K562 (cell line): ENCODE data around the gene APC. TPM values are rescaled to one million over a fixed set of nuclear protein-coding genes. Genes with fewer than 3 reads are reported as not detected.

Source experiments
- ATAC-seq: fragments of 200-7000 bp; cut with Tn5 transposase; 3 replicates; pipeline ENCODE4 v1.9.1; 2020; ENCODE audit warnings: moderate library complexity
- BruUV-seq: library from RNA; stranded (reverse); fragments of 400-500 nt; replicated peaks from 2 replicates; lab custom pipeline; 2021; lab: Mats Ljungman, UMichigan
- CTCF ChIA-PET: fragments of 300-600 bp; formaldehyde crosslinking; extraction: SDS; loops from one replicate; lab custom pipeline; 2021; ENCODE audit warnings: low intra/inter-chr PET ratio; lab: Yijun Ruan, JAX
- POLR2A ChIA-PET: fragments of 300-600, 350-650 bp; sonication (Branson Sonifier 250); formaldehyde crosslinking; extraction: SDS; loops from one replicate; lab custom pipeline; 2021; ENCODE audit warnings: antibody characterized with exemption, inconsistent platforms; lab: Yijun Ruan, JAX
- DNase-seq, 4 experiments: peaks; one replicate each; pipeline versions ENCODE4 v3.0.0 to v3.0.0-alpha.2; 2011 to 2018; ENCODE audit warnings: low spot score in 3 of 4, mixed read lengths in 3 of 4; ENCODE audit errors: extremely low read depth in 1 of 4
- FAIRE-seq: peaks from 2 replicates; lab custom pipeline; 2011; peaks lifted over from hg19 to GRCh38; lab: Jason Lieb, UNC
- H2AFZ ChIP-seq: 2 replicates; pipeline ENCODE4 v1.6.0; 2011; ENCODE audit warnings: low read depth, low read length, control low read depth, inconsistent platforms
- H3K27ac ChIP-seq: fragments of 200-600 bp; 3 replicates; pipeline ENCODE4 v1.8.0; 2011; ENCODE audit warnings: low read depth, mild to moderate bottlenecking, control low read depth, inconsistent platforms, low read length, moderate library complexity, mixed read lengths; ENCODE audit errors: extremely low read depth
- H3K27me3 ChIP-seq, 2 experiments: fragments of 300-600 bp in 1 of 2; 2 replicates in 1 of 2; 3 replicates in 1 of 2; pipeline versions ENCODE4 v1.6.0 to v1.8.0; 2011; ENCODE audit warnings: inconsistent platforms in 2 of 2, low read length in 2 of 2, mild to moderate bottlenecking in 1 of 2, mixed read lengths in 1 of 2, moderate library complexity in 1 of 2; ENCODE audit not compliant: control insufficient read depth in 2 of 2, insufficient read depth in 2 of 2
- H3K36me3 ChIP-seq: fragments of 300-600 bp; 3 replicates; pipeline ENCODE4 v1.8.0; 2011; ENCODE audit warnings: mild to moderate bottlenecking, low read length, inconsistent platforms; ENCODE audit not compliant: control insufficient read depth, insufficient read depth
- H3K4me1 ChIP-seq, 2 experiments: fragments of 200-600 bp in 1 of 2; replicated peaks in 1 of 2; 2 replicates in 1 of 2; 3 replicates in 1 of 2; pipeline versions ENCODE4 v1.5.1 to v1.8.0; 2011; ENCODE audit warnings: inconsistent platforms in 2 of 2, low read length in 2 of 2, mild to moderate bottlenecking in 1 of 2, mixed read lengths in 1 of 2, moderate library complexity in 1 of 2; ENCODE audit not compliant: control insufficient read depth in 2 of 2, insufficient read depth in 2 of 2
- H3K4me2 ChIP-seq: 2 replicates; pipeline ENCODE4 v1.6.1; 2011; ENCODE audit warnings: low read length, control low read depth, inconsistent platforms, mixed read lengths; ENCODE audit not compliant: insufficient read depth
- H3K4me3 ChIP-seq: fragments of 200-600 bp; sonication (generic), shearing (Covaris generic); 2 replicates; pipeline ENCODE4 v1.5.1; 2016; ENCODE audit warnings: control low read depth, inconsistent platforms
- H3K79me2 ChIP-seq: fragments of 200-600 bp; 3 replicates; pipeline ENCODE4 v1.8.0; 2011; ENCODE audit warnings: low read length, inconsistent platforms; ENCODE audit not compliant: control insufficient read depth, insufficient read depth
- H3K9ac ChIP-seq, 2 experiments: 2 replicates each; pipeline versions ENCODE4 v1.6.0 to v1.6.1; 2011; ENCODE audit warnings: low read depth in 2 of 2, low read length in 2 of 2, control low read depth in 1 of 2, inconsistent platforms in 1 of 2, mild to moderate bottlenecking in 1 of 2, mixed read lengths in 1 of 2; ENCODE audit not compliant: insufficient read depth in 1 of 2
- H3K9me1 ChIP-seq: one replicate; pipeline ENCODE4 v1.6.0; 2011; ENCODE audit warnings: inconsistent platforms, mild to moderate bottlenecking, low read length, moderate library complexity; ENCODE audit not compliant: control insufficient read depth, insufficient read depth
- H3K9me3 ChIP-seq: replicated peaks from 2 replicates; pipeline ENCODE4 v1.5.1; 2011; ENCODE audit warnings: low read depth, low read length, inconsistent platforms; ENCODE audit not compliant: control insufficient read depth, insufficient read depth
- H4K20me1 ChIP-seq: replicated peaks from 2 replicates; pipeline ENCODE4 v1.6.1; 2011; ENCODE audit warnings: low read length, inconsistent platforms, mixed read lengths; ENCODE audit not compliant: control insufficient read depth, insufficient read depth
- BACH1 ChIP-seq: fragments of 200-800 bp; sonication (Bioruptor generic); IDR thresholded peaks from 2 replicates; pipeline ENCODE4 v1.6.1; 2016; ENCODE audit warnings: missing genetic modification characterization, missing compliant biosample characterization
- CEBPB ChIP-seq: fragments of 450-650 bp; IDR thresholded peaks from 2 replicates; pipeline ENCODE4 v1.6.1; 2016; ENCODE audit warnings: missing genetic modification characterization, missing compliant biosample characterization
- ESRRA ChIP-seq: fragments of 450-650 bp; IDR thresholded peaks from 2 replicates; pipeline ENCODE4 v1.6.1; 2014; ENCODE audit warnings: low read depth, mild to moderate bottlenecking, moderate library complexity, borderline replicate concordance
- HNRNPUL1 ChIP-seq: fragments of 200-400 bp; formaldehyde crosslinking; IDR thresholded peaks from 2 replicates; pipeline ENCODE4 v1.6.1; 2017; ENCODE audit warnings: low read length
- SIN3B ChIP-seq: fragments of 450-650 bp; IDR thresholded peaks from 2 replicates; pipeline ENCODE4 v1.6.1; 2017; ENCODE audit warnings: low read depth, mild to moderate bottlenecking, moderate library complexity
- ZBTB12 ChIP-seq: fragments of 250-450 bp; sonication (Bioruptor Pico); IDR thresholded peaks from 2 replicates; pipeline ENCODE4 v1.4.0; 2020
- ZFP1 ChIP-seq: fragments of 450-650 bp; formaldehyde crosslinking; IDR thresholded peaks from 2 replicates; pipeline ENCODE4 v1.4.0; 2020; ENCODE audit warnings: mild to moderate bottlenecking, mixed read lengths
- ZNF24 ChIP-seq: fragments of 450-650 bp; IDR thresholded peaks from 2 replicates; pipeline ENCODE4 v1.6.1; 2016
- ZNF282 ChIP-seq: sonication (generic); formaldehyde crosslinking; IDR thresholded peaks from 2 replicates; pipeline ENCODE4 v1.8.1; 2023; ENCODE audit warnings: missing genetic modification reagents
- WGBS: fragments of 100-300 bp; shearing (Covaris generic); methylation state at CpG from one replicate; pipeline ENCODE4 v1.1.6; 2016; ENCODE audit warnings: low coverage, mixed read lengths; ENCODE audit not compliant: insufficient coverage; ENCODE audit errors: missing lambda C conversion rate; 5-methylcytosine and 5-hydroxymethylcytosine counted together
- in situ Hi-C: fragments of 300-500 bp; cut with MboI; formaldehyde crosslinking; loops from 4 replicates; pipeline ENCODE4 v1.15.0; 2018; ENCODE audit warnings: inconsistent platforms, mixed read lengths
- intact Hi-C: fragments of 100-400 bp; cut with micrococcal nuclease; formaldehyde crosslinking; loops from 2 replicates; pipeline ENCODE4 v1.14.2; 2022
- polyA plus RNA-seq, 8 experiments: library from polyadenylated mRNA; depleted of rRNA in 4 of 8; stranded (reverse) in 5 of 8; unstranded in 3 of 8; fragments of >200 nt; fragmentation: Nextera tagmentation in 2 of 8; fragmentation: Illumina TruSeq in 1 of 8; extraction: Ambion mirVana in 2 of 8; extraction: Trizol in 1 of 8; gene quantifications; 2 replicates each; pipeline versions ENCODE4 v1.2.1 to v1.2.3, GENCODE V29; 2011 to 2014; ENCODE audit warnings: inconsistent platforms in 1 of 8, missing spikeins in 1 of 8
- total RNA-seq, 7 experiments: library from RNA; depleted of rRNA in 6 of 7; stranded (reverse); fragments of >200 nt in 6 of 7; fragmentation: Illumina TruSeq in 2 of 7; extraction: Trizol in 2 of 7; gene quantifications; 2 replicates each; pipeline versions ENCODE4 v1.2.1 to v1.2.3, GENCODE V29; 2011 to 2021; ENCODE audit warnings: low replicate concordance in 1 of 7

Gene APC
- total and polyA plus RNA-seq, 9 of the 15 experiments (the other 6 are each of a cell fraction or from before 2014, with no cell fraction given) = 5.7 to 29.5 (median 15.4) TPM

- Histone ChIP-seq H3K9me1 (no peaks in the 10 kb centered on the region), H3K4me1 (peaks cover 0 to 36% of the 10 kb centered on the region in 2 experiments; a peak in 3 of 5 replicates), H3K36me3 (no peaks in the 10 kb centered on the region; the same call in 2 of the 3 replicates), H3K4me3 (no peak overlapping the region), H3K4me2 (no peak overlapping the region), H2AFZ (no peak overlapping the region), H3K27me3 (no peaks in the 10 kb centered on the region), H4K20me1 (no peaks in the 10 kb centered on the region), H3K9me3 (no peaks in the 10 kb centered on the region), H3K9ac (no peak overlapping the region), H3K27ac (no peak overlapping the region), H3K79me2 (no peaks in the 10 kb centered on the region)
- TF ChIP-seq SIN3B (no peak), ESRRA (no peak), ZNF24 (no peak), CEBPB (tag) (no peak), BACH1 (tag) (no peak), ZBTB12 (no peak), HNRNPUL1 (no peak), ZNF282 (CRISPR knock-in tag) (no peak), ZFP1 (CRISPR knock-in tag) (no peak)
- ChIA-PET POLR2A (no interaction called here), CTCF (interaction anchor here (3.8 kb wide), 1 partner anchor 65 kb away, joined by 20 read pairs; no protein-coding TSS in a partner anchor)
- ATAC-seq = no peak
- DNase-seq = no peak
- WGBS = 60% methylated on average over 1 of the region's 1 CpG
- in situ Hi-C loops (no loop called here), intact Hi-C loops (loop anchor here (5.0 to 10.0 kb wide), 5 partner anchors 170 to 912 kb away; partner anchors contain the start of genes DCP2, REEP5 and SRP19)
- no peak for FAIRE-seq
- no TSS peak for BruUV-seq
Observed at GRCh38 chr5:112692472-112692871, 45.2 kb upstream of the APC start.
